IPS-18c (cell line): Measurements from ENCODE around the gene GOLT1A.
A peak's percentile ranks its signal among the peaks of the same experiment; 100 is the strongest.

Experiments used
- H3K4me3 ChIP-seq: 2 replicates; pipeline ENCODE4 v1.7.0; 2013; ENCODE audit warnings: low read depth, mild to moderate bottlenecking, low read length, moderate library complexity; ENCODE audit not compliant: insufficient read depth
- H3K9me3 ChIP-seq: one replicate; pipeline ENCODE4 v1.6.1; 2013; ENCODE audit warnings: mild to moderate bottlenecking, low read length, moderate library complexity; ENCODE audit not compliant: control insufficient read depth, insufficient read depth

GOLT1A gene

GRCh38 chr1:204213668-204214662 lies at the start of gene GOLT1A:
Gene GOLT1A, minus strand, starts transcription at chr1:204213988. Its CDS starts 82 bp downstream, at chr1:204213906.
- H3K4me3 ChIP-seq = peak within 1 kb of the TSS; percentile 59
- no peaks in the 10 kb centered on the region for H3K9me3 ChIP-seq

GRCh38 chr1:204263254-204263910 lies 49.6 kb upstream of the GOLT1A start:
- Histone ChIP-seq H3K4me3 (no peak overlapping the region), H3K9me3 (no peaks in the 10 kb centered on the region)

- Histone ChIP-seq H3K4me3 (no peak overlapping the region), H3K9me3 (no peaks in the 10 kb centered on the region)
Observed at GRCh38 chr1:204262506-204263253, 48.9 kb upstream of the GOLT1A start.

GRCh38 chr1:204261746-204262505 lies 48.1 kb upstream of the GOLT1A start:
- Histone ChIP-seq H3K9me3 (no peaks in the 10 kb centered on the region), H3K4me3 (no peak overlapping the region)

GRCh38 chr1:204261266-204261665 lies 47.5 kb upstream of the GOLT1A start:
- no peaks in the 10 kb centered on the region for H3K9me3 ChIP-seq
- no peak overlapping the region for H3K4me3 ChIP-seq

GRCh38 chr1:204260601-204261197 lies 46.9 kb upstream of the GOLT1A start:
- H3K9me3 ChIP-seq = no peaks in the 10 kb centered on the region
- H3K4me3 ChIP-seq = no peak overlapping the region

GRCh38 chr1:204259782-204260181 lies 46.0 kb upstream of the GOLT1A start:
- H3K9me3 ChIP-seq = no peaks in the 10 kb centered on the region
- no peak overlapping the region for H3K4me3 ChIP-seq

GRCh38 chr1:204259196-204259595 lies 45.4 kb upstream of the GOLT1A start:
- no peak overlapping the region for H3K4me3 ChIP-seq
- no peaks in the 10 kb centered on the region for H3K9me3 ChIP-seq

GRCh38 chr1:204258213-204259115 lies 44.7 kb upstream of the GOLT1A start:
- H3K4me3 ChIP-seq = no peak overlapping the region
- no peaks in the 10 kb centered on the region for H3K9me3 ChIP-seq

- Histone ChIP-seq H3K4me3 (no peak overlapping the region), H3K9me3 (no peaks in the 10 kb centered on the region)
Observed at GRCh38 chr1:204257446-204257845, 43.7 kb upstream of the GOLT1A start.

GRCh38 chr1:204256531-204256930 lies 42.7 kb upstream of the GOLT1A start:
- H3K9me3 ChIP-seq = no peaks in the 10 kb centered on the region
- no peak overlapping the region for H3K4me3 ChIP-seq

- Histone ChIP-seq H3K9me3 (no peaks in the 10 kb centered on the region), H3K4me3 (peak overlapping the region; percentile 29; the same call in 1 of the 2 replicates)
Observed at GRCh38 chr1:204255966-204256365, 42.2 kb upstream of the GOLT1A start.

GRCh38 chr1:204255225-204255624 lies 41.4 kb upstream of the GOLT1A start:
- Histone ChIP-seq H3K9me3 (no peaks in the 10 kb centered on the region), H3K4me3 (no peak overlapping the region; the same call in 1 of the 2 replicates)

GRCh38 chr1:204254031-204254661 lies 40.4 kb upstream of the GOLT1A start:
- H3K4me3 ChIP-seq = no peak overlapping the region

More at GRCh38 chr1:204254031-204254661, 40.4 kb upstream of the GOLT1A start:
- no peaks in the 10 kb centered on the region for H3K9me3 ChIP-seq
